Body of pancreas (tissue), 4 donors: ENCODE data around the gene UMODL1. TPM values are rescaled to one million over a fixed set of nuclear protein-coding genes. Genes with fewer than 3 reads are reported as not detected.

Experiments used
- ATAC-seq: fragments of 150-250 bp; one replicate; pipeline ENCODE4 v1.9.1; 2016
- DNase-seq, 4 donors: peaks; one replicate each; pipeline ENCODE4 v3.0.0-alpha.2; 2019
- H3K27ac ChIP-seq, 4 donors: fragments of 200-600 bp; sonication (generic); 1 replicate in 3 of 4; 2 replicates in 1 of 4; pipeline versions ENCODE4 v1.5.1 to v1.6.1; 2016 to 2019; ENCODE audit warnings: mild to moderate bottlenecking in 1 of 4, mixed read lengths in 1 of 4, moderate library complexity in 1 of 4
- H3K27me3 ChIP-seq, 2 donors: fragments of 200-600 bp; sonication (generic); one replicate each; pipeline ENCODE4 v1.6.0; 2016; ENCODE audit warnings: mild to moderate bottlenecking in 1 of 2
- H3K36me3 ChIP-seq, 2 donors: fragments of 200-600 bp; sonication (generic); replicated peaks in 1 of 2; 2 replicates each; pipeline ENCODE4 v1.5.1; 2016; ENCODE audit warnings: low read depth in 2 of 2; ENCODE audit not compliant: insufficient read depth in 1 of 2
- H3K4me1 ChIP-seq: fragments of 200-600 bp; sonication (generic); one replicate; pipeline ENCODE4 v1.6.0; 2016
- H3K4me3 ChIP-seq, 2 donors: fragments of 200-600 bp; sonication (generic); 1 replicate in 1 of 2; 2 replicates in 1 of 2; pipeline ENCODE4 v1.5.1; 2016 to 2019
- H3K9me3 ChIP-seq, 3 donors: fragments of 200-600 bp; sonication (generic); 1 replicate in 2 of 3; 2 replicates in 1 of 3; pipeline ENCODE4 v1.5.1; 2016
- POLR2A ChIP-seq, 3 donors: fragments of 450-650 bp; IDR thresholded peaks; one replicate each; pipeline ENCODE4 v1.6.1; 2016; ENCODE audit warnings: antibody characterized with exemption in 3 of 3, mild to moderate bottlenecking in 2 of 3
- WGBS, 2 donors: methylation state at CpG; one replicate each; pipeline ENCODE4 v1.1.5; 2017; 5-methylcytosine and 5-hydroxymethylcytosine counted together
- intact Hi-C: fragments of 100-400 bp; cut with DNase I; formaldehyde crosslinking; loops from one replicate; pipeline ENCODE4 v1.15.1; 2023
- total RNA-seq, 2 donors: library from RNA; depleted of rRNA; stranded (reverse); fragments of >200 nt; gene quantifications; one replicate each; pipeline ENCODE4 v1.1.0, GENCODE V29; 2016
- TF ChIP-seq, protein P1 (sequence below), 7 experiments: fragments of 450-650 bp in 4 of 7; fragments of 200-600 bp in 3 of 7; sonication (generic) in 3 of 7; IDR thresholded peaks; one replicate each; pipeline ENCODE4 v1.5.1; 2016 to 2019; ENCODE audit warnings: antibody characterized with exemption in 7 of 7

The UMODL1 gene
- total RNA-seq, 2 donors from 2014 or later, result not detected

DNA sequence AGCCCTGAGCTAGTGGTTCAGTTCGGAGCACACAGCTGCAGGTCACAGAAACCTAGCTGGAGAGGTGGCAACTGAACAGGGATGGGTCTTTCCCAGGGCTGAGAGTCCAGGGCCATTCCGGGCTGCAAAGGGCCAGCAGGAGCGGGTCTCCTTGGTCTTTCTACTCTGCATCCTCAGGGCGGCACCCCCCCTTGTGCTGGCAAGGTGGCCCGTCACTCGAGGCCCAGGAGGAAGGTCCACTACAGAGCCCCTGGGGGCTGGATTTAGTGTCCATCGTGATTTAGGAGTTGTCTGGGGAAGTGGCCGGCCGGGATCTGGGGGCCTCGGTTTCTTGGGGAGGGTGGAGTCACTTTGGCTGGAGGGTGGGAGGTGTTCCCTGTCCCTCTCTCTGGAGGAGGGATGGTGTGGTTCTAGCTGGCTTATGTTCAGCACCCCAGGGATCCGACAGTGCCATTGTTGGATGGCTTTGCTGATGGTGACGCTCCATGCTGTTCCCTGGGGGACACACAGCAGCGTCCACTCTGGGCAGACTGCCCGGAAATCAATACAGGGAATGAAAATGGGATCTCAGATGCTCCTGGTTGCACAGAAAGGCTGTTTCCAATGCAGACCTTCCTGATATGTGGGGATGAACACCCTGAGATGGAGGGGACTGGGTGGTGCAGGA lies 64.4 kb downstream of the UMODL1 start:
- no peak overlapping the region for H3K4me3 ChIP-seq
- no peak overlapping the region for H3K27ac ChIP-seq
- DNase-seq (no peak), ATAC-seq (no peak)
- H3K27me3 ChIP-seq, result no peaks in the 10 kb centered on the region
- no peak for TF ChIP-seq POLR2A (IDR thresholded peaks at IDR 0.05)
- TF ChIP-seq, protein P1, sequence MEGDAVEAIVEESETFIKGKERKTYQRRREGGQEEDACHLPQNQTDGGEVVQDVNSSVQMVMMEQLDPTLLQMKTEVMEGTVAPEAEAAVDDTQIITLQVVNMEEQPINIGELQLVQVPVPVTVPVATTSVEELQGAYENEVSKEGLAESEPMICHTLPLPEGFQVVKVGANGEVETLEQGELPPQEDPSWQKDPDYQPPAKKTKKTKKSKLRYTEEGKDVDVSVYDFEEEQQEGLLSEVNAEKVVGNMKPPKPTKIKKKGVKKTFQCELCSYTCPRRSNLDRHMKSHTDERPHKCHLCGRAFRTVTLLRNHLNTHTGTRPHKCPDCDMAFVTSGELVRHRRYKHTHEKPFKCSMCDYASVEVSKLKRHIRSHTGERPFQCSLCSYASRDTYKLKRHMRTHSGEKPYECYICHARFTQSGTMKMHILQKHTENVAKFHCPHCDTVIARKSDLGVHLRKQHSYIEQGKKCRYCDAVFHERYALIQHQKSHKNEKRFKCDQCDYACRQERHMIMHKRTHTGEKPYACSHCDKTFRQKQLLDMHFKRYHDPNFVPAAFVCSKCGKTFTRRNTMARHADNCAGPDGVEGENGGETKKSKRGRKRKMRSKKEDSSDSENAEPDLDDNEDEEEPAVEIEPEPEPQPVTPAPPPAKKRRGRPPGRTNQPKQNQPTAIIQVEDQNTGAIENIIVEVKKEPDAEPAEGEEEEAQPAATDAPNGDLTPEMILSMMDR (IDR thresholded peaks at IDR 0.05), result no peak
- H3K36me3 ChIP-seq, result no peaks in the 10 kb centered on the region
- WGBS, 2 donors, result 47 to 70% methylated on average over 5 to 14 of the region's 14 CpGs
- H3K9me3 ChIP-seq, result no peaks in the 10 kb centered on the region
- intact Hi-C loops, result no loop called here
- H3K4me1 ChIP-seq, result no peaks in the 10 kb centered on the region

DNA sequence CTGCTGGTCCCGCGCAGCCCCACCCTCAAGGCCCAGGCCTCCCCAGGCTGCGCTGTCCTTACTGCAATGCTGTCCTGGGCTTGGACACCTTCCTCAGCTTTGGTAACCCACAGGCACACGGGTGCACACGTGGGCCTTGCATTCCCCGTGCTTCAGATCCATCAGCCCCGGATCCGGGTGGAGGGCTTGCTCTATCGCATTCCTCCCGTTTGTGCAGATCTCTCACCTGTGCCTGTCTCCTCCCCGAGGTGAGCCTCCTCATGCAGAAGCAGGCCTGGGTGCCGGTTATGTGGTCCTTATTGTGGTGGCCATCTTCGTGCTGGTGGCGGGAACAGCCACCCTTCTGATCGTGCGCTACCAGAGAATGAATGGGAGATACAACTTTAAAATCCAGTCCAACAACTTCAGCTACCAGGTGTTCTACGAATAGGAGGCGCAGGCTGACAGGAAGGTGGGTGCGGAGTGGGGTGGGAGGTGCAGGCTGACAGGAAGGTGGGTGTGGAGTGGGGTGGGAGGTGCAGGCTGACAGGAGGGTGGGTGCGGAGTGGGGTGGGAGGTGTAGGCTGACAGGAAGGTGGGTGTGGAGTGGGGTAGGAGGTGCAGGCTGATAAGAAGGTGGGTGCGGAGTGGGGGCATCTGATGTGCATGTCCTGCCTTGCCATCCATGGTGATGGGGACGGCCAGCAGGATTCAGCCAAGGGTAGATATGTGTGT lies 66.2 kb downstream of the UMODL1 start:
- intact Hi-C loops, result no loop called here
- DNase-seq, result no peak
- Histone ChIP-seq H3K27ac (no peak overlapping the region), H3K4me1 (no peaks in the 10 kb centered on the region), H3K36me3 (no peaks in the 10 kb centered on the region), H3K9me3 (no peaks in the 10 kb centered on the region), H3K4me3 (no peak overlapping the region), H3K27me3 (no peaks in the 10 kb centered on the region)
- WGBS, 2 donors, result 78 to 87% methylated on average over 19 to 21 of the region's 22 CpGs
- no peak for TF ChIP-seq POLR2A (IDR thresholded peaks at IDR 0.05)
- TF ChIP-seq, protein P1 (IDR thresholded peaks at IDR 0.05), result no peak
- ATAC-seq, result no peak

DNA sequence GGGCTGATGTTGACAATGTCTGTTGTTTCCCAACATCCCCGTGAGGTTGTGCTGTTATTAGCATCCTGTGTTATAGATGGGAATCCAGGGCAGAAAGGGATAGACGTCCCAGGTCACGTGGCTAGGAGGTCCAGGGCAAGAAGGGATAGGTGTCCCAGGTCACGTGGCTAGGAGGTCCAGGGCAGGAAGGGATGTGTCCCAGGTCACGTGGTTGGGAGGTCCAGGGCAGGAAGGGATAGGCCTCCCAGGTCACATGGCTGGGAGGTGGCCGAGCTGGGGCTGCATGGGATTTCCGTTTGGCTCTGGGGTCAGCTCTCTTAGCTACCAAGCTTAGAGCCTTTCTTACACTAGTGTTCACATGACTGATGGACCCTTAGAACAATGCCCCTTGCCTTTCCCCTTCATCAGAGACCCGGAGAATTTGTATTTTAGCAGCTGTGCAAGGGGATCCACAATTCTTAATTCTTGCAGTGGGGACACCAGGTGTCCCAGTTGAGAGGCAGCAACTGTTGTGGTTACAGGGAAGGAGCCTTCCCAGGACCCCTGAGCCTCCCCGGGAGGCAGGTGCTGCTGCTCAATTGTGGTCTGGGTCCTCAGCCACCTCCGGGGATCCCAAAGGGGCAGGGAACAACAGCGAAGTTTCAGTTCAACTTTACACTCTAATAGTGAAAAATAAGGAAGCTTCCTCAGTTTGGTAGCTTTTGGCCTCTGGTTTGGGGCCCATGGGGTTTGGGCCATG lies 69.2 kb downstream of the UMODL1 start:
- ATAC-seq (no peak), DNase-seq (no peak)
- 58 to 68% methylated on average over 10 to 11 of the region's 11 CpGs for WGBS, 2 donors

DNA sequence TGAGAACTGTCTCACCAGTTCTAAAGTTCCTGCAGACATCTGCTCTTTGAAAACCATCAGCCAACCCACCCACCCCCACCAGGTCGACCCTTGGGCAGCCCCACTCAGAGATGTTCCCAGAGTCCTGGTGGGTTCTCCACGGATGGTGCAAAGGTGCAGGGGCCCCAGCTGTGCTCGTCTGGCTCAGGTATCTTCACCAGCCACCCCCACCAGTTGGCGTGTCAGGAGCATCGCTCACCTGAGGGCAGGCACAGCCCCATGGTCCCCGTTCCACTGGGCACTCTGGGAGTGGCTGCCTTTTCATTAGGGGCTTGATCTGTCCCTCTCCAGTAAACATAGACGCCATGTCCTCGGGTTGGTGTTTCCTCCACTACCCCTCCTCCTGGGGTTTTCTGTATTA lies 70.5 kb downstream of the UMODL1 start:
- Histone ChIP-seq H3K4me3 (no peak overlapping the region), H3K27me3 (no peaks in the 10 kb centered on the region), H3K4me1 (peaks cover 3% of the 10 kb centered on the region), H3K27ac (no peak overlapping the region), H3K9me3 (no peaks in the 10 kb centered on the region), H3K36me3 (no peaks in the 10 kb centered on the region)
- DNase-seq (no peak), ATAC-seq (no peak)
- 49 to 57% methylated on average over 8 of the region's 8 CpGs for WGBS, 2 donors
- intact Hi-C loops, result loop anchor here (10.0 kb wide), 1 partner anchor 303 kb away; no protein-coding TSS in a partner anchor
- TF ChIP-seq, protein P1 (IDR thresholded peaks at IDR 0.05), result no peak
- no peak for TF ChIP-seq POLR2A (IDR thresholded peaks at IDR 0.05)

More for the DNA sequence above, 69.2 kb downstream of the UMODL1 start:
- TF ChIP-seq, protein P1 (IDR thresholded peaks at IDR 0.05), result no peak
- no peak for TF ChIP-seq POLR2A (IDR thresholded peaks at IDR 0.05)
- H3K4me1 ChIP-seq, result no peaks in the 10 kb centered on the region
- H3K4me3 ChIP-seq, result no peak overlapping the region
- intact Hi-C loops, result loop anchor here (10.0 kb wide), 1 partner anchor 304 kb away; no protein-coding TSS in a partner anchor
- H3K27ac ChIP-seq, result no peak overlapping the region
- no peaks in the 10 kb centered on the region for H3K36me3 ChIP-seq
- H3K27me3 ChIP-seq, result no peaks in the 10 kb centered on the region
- H3K9me3 ChIP-seq, result no peaks in the 10 kb centered on the region
